A673 (cell line): ENCODE measurements around the gene PLA2G4C. TPM values are rescaled to one million over a fixed set of nuclear protein-coding genes. Genes with fewer than 3 reads are reported as not detected.

Source experiments
- BruUV-seq: library from RNA; stranded (reverse); fragments of 400-500 nt; replicated peaks from 2 replicates; lab custom pipeline; 2021; lab: Mats Ljungman, UMichigan
- CTCF ChIA-PET: fragments of 300-600 bp; sonication (Branson Sonifier 250); formaldehyde crosslinking; loops from one replicate; lab custom pipeline; 2022; ENCODE audit warnings: antibody characterized with exemption; lab: Charles Lee
- POLR2A ChIA-PET: fragments of 300-600 bp; sonication (Branson Sonifier 250); formaldehyde crosslinking; loops from one replicate; lab custom pipeline; 2022; ENCODE audit warnings: antibody characterized with exemption; ENCODE audit not compliant: low non-redundant PET; lab: Charles Lee
- DNase-seq: peaks from one replicate; pipeline ENCODE4 v3.0.0-alpha.2; 2015; ENCODE audit warnings: low spot score
- H3K27ac ChIP-seq: fragments of 200-600 bp; sonication (generic); 2 replicates; pipeline ENCODE4 v1.5.1; 2016; ENCODE audit warnings: mixed run types, low read depth, mild to moderate bottlenecking, mixed read lengths, antibody characterized with exemption, low read length; ENCODE audit not compliant: poor library complexity, severe bottlenecking
- H3K27me3 ChIP-seq: fragments of 200-600 bp; sonication (generic); replicated peaks from 2 replicates; pipeline ENCODE4 v1.6.1; 2017; ENCODE audit warnings: mixed run types, low read depth, mild to moderate bottlenecking, mixed read lengths, antibody characterized with exemption, low read length; ENCODE audit not compliant: insufficient read depth, poor library complexity
- H3K36me3 ChIP-seq: fragments of 200-600 bp; sonication (generic); 2 replicates; pipeline ENCODE4 v1.6.1; 2016; ENCODE audit warnings: mixed run types, mild to moderate bottlenecking, mixed read lengths, antibody characterized with exemption, low read length; ENCODE audit not compliant: insufficient read depth, poor library complexity, severe bottlenecking
- H3K4me1 ChIP-seq: fragments of 200-600 bp; sonication (generic); 2 replicates; pipeline ENCODE4 v1.6.1; 2017; ENCODE audit warnings: mixed run types, mild to moderate bottlenecking, mixed read lengths, antibody characterized with exemption, low read length; ENCODE audit not compliant: insufficient read depth, poor library complexity, severe bottlenecking
- H3K4me3 ChIP-seq: fragments of 200-600 bp; sonication (generic); 2 replicates; pipeline ENCODE4 v1.5.1; 2016; ENCODE audit warnings: low read depth, mixed run types, mild to moderate bottlenecking, mixed read lengths, low read length; ENCODE audit not compliant: poor library complexity, severe bottlenecking
- H3K9me3 ChIP-seq: fragments of 200-600 bp; sonication (generic); 2 replicates; pipeline ENCODE4 v1.6.1; 2016; ENCODE audit warnings: mixed run types, low read depth, mild to moderate bottlenecking, mixed read lengths, antibody characterized with exemption, low read length; ENCODE audit not compliant: poor library complexity, severe bottlenecking
- CTCF ChIP-seq: fragments of 300-800, 200-600 bp; sonication (generic); conservative IDR thresholded peaks from 2 replicates; pipeline ENCODE4 v1.5.1; 2017; ENCODE audit warnings: low read depth, mild to moderate bottlenecking, antibody characterized with exemption, low read length, moderate library complexity, mixed read lengths
- EZH2 ChIP-seq: fragments of 200-600 bp; sonication (generic); IDR thresholded peaks from 2 replicates; pipeline ENCODE4 v1.6.1; 2017; ENCODE audit warnings: borderline replicate concordance, low read depth, mild to moderate bottlenecking, mixed read lengths, antibody characterized with exemption, low read length; ENCODE audit not compliant: poor library complexity, severe bottlenecking
- intact Hi-C: fragments of 100-400 bp; cut with micrococcal nuclease; formaldehyde crosslinking; loops from one replicate; pipeline ENCODE4 v1.10.0; 2022; ENCODE audit not compliant: unreplicated experiment
- total RNA-seq: library from RNA; stranded (reverse); gene quantifications from 2 replicates; pipeline ENCODE4 v1.2.3, GENCODE V29; 2021

Gene PLA2G4C
- total RNA-seq, 1 experiment from 2014 or later = 8.2 TPM

DNA sequence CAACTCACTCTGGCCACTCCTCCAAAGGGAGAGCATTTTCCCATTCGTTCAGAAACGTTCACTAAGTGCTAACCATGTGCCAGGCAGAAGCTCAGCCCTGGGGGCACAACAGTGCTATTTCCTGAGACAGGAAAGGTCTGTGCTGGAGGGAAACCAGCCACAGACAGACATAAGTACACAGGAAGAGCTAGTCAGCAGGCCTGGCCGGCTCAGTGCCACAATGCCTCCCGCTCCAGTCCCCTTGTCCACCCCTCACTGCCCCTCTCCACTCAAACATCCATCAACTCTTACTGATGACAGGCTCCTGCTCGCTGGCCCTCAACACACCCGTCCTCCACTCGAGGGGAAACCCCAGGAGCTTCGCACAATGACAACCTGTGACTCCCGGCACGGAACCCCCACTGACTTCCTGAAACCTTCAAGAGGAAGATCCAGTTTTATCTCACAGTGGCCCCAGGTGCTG is 11.3 kb upstream of the PLA2G4C start:
- CTCF ChIA-PET = interaction anchor here (1.3 kb wide), 1 partner anchor 159 kb away, joined by 4 read pairs; no protein-coding TSS in a partner anchor
- Histone ChIP-seq H3K27me3 (no peaks in the 10 kb centered on the region), H3K4me3 (no peak overlapping the region), H3K36me3 (peaks cover 70% of the 10 kb centered on the region), H3K4me1 (no peaks in the 10 kb centered on the region), H3K27ac (no peak overlapping the region), H3K9me3 (no peaks in the 10 kb centered on the region)
- intact Hi-C loops = no loop called here
- BruUV-seq = no TSS peak
- POLR2A ChIA-PET = no interaction called here
- no peak for TF ChIP-seq EZH2
- TF ChIP-seq CTCF = no peak
- DNase-seq = peak; percentile 55

GRCh38 chr19:48121066-48121465 is 10.4 kb upstream of the PLA2G4C start:
- H3K27ac ChIP-seq = peak overlapping the region; percentile 30
- no peak for TF ChIP-seq EZH2
- TF ChIP-seq CTCF = no peak
- H3K36me3 ChIP-seq = peaks cover 68% of the 10 kb centered on the region
- BruUV-seq = no TSS peak
- no peaks in the 10 kb centered on the region for H3K27me3 ChIP-seq
- no peak overlapping the region for H3K4me3 ChIP-seq
- intact Hi-C loops = no loop called here
- POLR2A ChIA-PET = no interaction called here
- CTCF ChIA-PET = no interaction called here
- DNase-seq = no peak
- no peaks in the 10 kb centered on the region for H3K4me1 ChIP-seq
- H3K9me3 ChIP-seq = no peaks in the 10 kb centered on the region

DNA sequence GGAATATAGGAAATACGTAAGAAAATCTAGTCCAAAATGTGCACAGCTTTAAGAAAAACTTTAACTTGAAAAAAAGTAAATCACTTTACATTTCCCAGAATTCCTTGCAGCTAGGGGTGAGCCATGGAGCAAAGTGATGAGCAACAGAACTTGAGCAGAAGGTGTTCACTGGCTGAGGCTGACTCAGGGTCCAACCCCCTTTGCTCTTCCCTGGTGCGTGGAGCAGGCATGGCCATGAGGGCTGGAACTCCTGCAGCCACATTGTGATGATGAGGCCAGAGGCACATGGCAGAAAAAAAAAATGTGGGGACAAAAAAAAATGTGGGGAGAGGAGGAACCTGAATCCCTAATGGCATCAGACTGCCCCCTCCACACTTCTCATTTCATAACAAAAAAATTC is 9.9 kb upstream of the PLA2G4C start:
- no peaks in the 10 kb centered on the region for H3K4me1 ChIP-seq
- H3K27ac ChIP-seq = no peak overlapping the region
- TF ChIP-seq CTCF = no peak
- no peak for TF ChIP-seq EZH2
- no peak overlapping the region for H3K4me3 ChIP-seq
- peaks cover 73% of the 10 kb centered on the region for H3K36me3 ChIP-seq
- H3K9me3 ChIP-seq = no peaks in the 10 kb centered on the region
- intact Hi-C loops = no loop called here
- H3K27me3 ChIP-seq = no peaks in the 10 kb centered on the region
- CTCF ChIA-PET = no interaction called here
- DNase-seq = no peak
- POLR2A ChIA-PET = no interaction called here
- BruUV-seq = no TSS peak
